Measurements from ENCODE around the gene PIP5KL1.

DNA sequence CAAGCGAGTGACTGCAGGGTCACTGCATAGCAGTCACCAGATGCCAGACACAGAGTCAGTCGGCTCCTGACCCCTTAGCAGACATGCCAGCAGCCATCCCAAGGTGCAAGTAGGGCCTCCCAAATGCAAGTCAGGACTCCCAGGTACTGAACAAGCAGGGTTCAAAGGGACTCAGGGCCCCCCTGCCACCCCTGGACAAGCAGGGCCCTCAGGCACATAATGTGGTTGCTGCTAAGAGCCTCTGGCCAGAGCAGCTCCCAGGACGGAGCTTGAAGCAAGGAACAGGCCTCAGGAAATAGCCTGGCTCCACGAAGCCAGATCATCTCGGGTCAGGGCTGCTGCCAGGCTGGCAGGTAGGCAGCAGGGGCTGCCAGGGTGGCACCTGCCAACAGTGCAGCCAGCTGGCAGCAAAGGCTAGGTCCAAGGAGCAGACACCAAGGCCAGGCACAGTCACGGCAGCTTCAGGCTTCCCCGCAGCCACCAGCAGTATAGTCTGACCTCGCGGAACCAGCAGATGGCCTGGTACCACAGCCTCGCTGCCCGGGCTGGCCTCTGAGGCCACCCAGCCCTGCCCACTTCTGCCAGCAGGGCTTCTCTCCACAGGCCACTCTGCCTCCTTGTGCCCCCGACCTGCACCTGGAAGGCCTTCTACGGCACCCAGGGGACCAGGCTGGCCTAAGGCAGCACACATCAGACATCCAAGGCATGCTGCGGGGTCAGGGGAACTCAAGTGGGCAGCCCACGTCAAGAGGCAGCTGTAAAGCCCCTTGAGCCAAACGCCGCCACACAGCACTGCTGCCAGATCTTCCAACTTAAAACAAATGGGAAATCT, 42.8 kb upstream of the PIP5KL1 start:
- TF ChIP-seq, protein P1, sequence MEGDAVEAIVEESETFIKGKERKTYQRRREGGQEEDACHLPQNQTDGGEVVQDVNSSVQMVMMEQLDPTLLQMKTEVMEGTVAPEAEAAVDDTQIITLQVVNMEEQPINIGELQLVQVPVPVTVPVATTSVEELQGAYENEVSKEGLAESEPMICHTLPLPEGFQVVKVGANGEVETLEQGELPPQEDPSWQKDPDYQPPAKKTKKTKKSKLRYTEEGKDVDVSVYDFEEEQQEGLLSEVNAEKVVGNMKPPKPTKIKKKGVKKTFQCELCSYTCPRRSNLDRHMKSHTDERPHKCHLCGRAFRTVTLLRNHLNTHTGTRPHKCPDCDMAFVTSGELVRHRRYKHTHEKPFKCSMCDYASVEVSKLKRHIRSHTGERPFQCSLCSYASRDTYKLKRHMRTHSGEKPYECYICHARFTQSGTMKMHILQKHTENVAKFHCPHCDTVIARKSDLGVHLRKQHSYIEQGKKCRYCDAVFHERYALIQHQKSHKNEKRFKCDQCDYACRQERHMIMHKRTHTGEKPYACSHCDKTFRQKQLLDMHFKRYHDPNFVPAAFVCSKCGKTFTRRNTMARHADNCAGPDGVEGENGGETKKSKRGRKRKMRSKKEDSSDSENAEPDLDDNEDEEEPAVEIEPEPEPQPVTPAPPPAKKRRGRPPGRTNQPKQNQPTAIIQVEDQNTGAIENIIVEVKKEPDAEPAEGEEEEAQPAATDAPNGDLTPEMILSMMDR (IDR thresholded peaks at IDR 0.05; ENCODE audit: low read length) = no peak
- TF ChIP-seq EZH2phosphoT487 (IDR thresholded peaks at IDR 0.05; ENCODE audit: low read length) = no peak

Data from MM.1S (cell line).